ENCODE data around the gene SLCO3A1. TPM values are rescaled to one million over a fixed set of nuclear protein-coding genes. Genes with fewer than 3 reads are reported as not detected.

SLCO3A1 gene
- total RNA-seq, 4 donors from 2014 or later, result 4.4 to 66.2 (median 5.1) TPM

DNA sequence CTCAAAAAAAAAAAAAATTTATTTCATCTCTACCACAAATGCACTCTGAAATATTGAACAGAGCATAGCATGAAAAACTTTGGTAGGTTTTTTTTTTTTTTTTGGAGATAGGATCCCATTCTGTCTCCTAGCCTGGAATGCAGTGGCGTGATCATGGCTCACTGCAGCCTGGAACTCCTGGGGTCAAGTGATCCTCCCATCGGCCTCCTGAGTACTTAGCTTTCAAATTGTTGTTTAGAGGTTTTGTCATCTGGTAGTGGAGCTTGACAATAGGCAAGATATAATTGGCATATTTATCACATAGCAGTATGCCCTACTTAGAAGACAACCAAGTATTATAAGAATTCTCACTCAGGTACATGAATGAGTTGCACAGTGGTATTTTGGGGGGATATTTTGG lies 306.0 kb downstream of the SLCO3A1 start:
- WGBS, 2 donors (ENCODE audit: low coverage in 1 of 2), result 95 to 100% methylated on average over 1 to 2 of the region's 2 CpGs
- in situ Hi-C loops (cut with MboI; ENCODE audit: low pct_ligation_motif_present in 1 of 4, low pct_unique_long_range_greater_than_20kb in 1 of 4, low sequenced_read_pairs in 3 of 4), result no loop called here

GRCh38 chr15:92159906-92160841 lies 306.7 kb downstream of the SLCO3A1 start:
- in situ Hi-C loops (cut with MboI; ENCODE audit: low pct_ligation_motif_present in 1 of 4, low pct_unique_long_range_greater_than_20kb in 1 of 4, low sequenced_read_pairs in 3 of 4), result no loop called here
- no peaks in the 10 kb centered on the region for H3K27me3 ChIP-seq
- DNase-seq, result no peak
- no peak overlapping the region for H3K27ac ChIP-seq
- H3K9me3 ChIP-seq, result no peaks in the 10 kb centered on the region
- intact Hi-C loops (cut with DNase I; ENCODE audit: low total_unique reads), result no loop called here
- 82 to 90% methylated on average over 2 to 15 of the region's 15 CpGs for WGBS, 2 donors (ENCODE audit: low coverage in 1 of 2)
- H3K4me1 ChIP-seq, result peaks cover 0 to 16% (median 3%) of the 10 kb centered on the region in 4 donors
- no peaks in the 10 kb centered on the region for H3K36me3 ChIP-seq
- H3K4me3 ChIP-seq, result no peak overlapping the region
- TF ChIP-seq POLR2A (IDR thresholded peaks at IDR 0.05) (no peak), POLR2AphosphoS5 (IDR thresholded peaks at IDR 0.05) (no peak), CTCF (IDR thresholded peaks at IDR 0.05) (no peak)

More for the DNA sequence above, 306.0 kb downstream of the SLCO3A1 start:
- Histone ChIP-seq H3K36me3 (no peaks in the 10 kb centered on the region), H3K9me3 (no peaks in the 10 kb centered on the region), H3K4me3 (no peak overlapping the region), H3K27me3 (no peaks in the 10 kb centered on the region), H3K27ac (no peak overlapping the region), H3K4me1 (peaks cover 0 to 11% (median under 1%) of the 10 kb centered on the region in 4 donors)
- TF ChIP-seq POLR2AphosphoS5 (IDR thresholded peaks at IDR 0.05) (no peak), EP300 (IDR thresholded peaks at IDR 0.05; ENCODE audit: low read depth) (no peak), CTCF (IDR thresholded peaks at IDR 0.05) (no peak), POLR2A (IDR thresholded peaks at IDR 0.05) (no peak)
- no peak for DNase-seq
- intact Hi-C loops (cut with DNase I; ENCODE audit: low total_unique reads), result no loop called here

GRCh38 chr15:92161039-92161670 lies 307.6 kb downstream of the SLCO3A1 start:
- Histone ChIP-seq H3K4me1 (peaks cover 0 to 25% (median 4%) of the 10 kb centered on the region in 4 donors), H3K27ac (no peak overlapping the region), H3K4me3 (no peak overlapping the region), H3K9me3 (no peaks in the 10 kb centered on the region), H3K27me3 (no peaks in the 10 kb centered on the region), H3K36me3 (no peaks in the 10 kb centered on the region)
- in situ Hi-C loops (cut with MboI; ENCODE audit: low pct_ligation_motif_present in 1 of 4, low pct_unique_long_range_greater_than_20kb in 1 of 4, low sequenced_read_pairs in 3 of 4) (no loop called here), intact Hi-C loops (cut with DNase I; ENCODE audit: low total_unique reads) (no loop called here)
- no peak for TF ChIP-seq EP300 (IDR thresholded peaks at IDR 0.05; ENCODE audit: low read depth)
- no peak for TF ChIP-seq POLR2A (IDR thresholded peaks at IDR 0.05)
- no peak for TF ChIP-seq CTCF (IDR thresholded peaks at IDR 0.05)
- no peak for TF ChIP-seq POLR2AphosphoS5 (IDR thresholded peaks at IDR 0.05)
- 85 to 86% methylated on average over 4 to 6 of the region's 6 CpGs for WGBS, 2 donors (ENCODE audit: low coverage in 1 of 2)
- no peak for DNase-seq

GRCh38 chr15:92162657-92163056 lies 309.1 kb downstream of the SLCO3A1 start:
- intact Hi-C loops (cut with DNase I; ENCODE audit: low total_unique reads), result no loop called here
- in situ Hi-C loops (cut with MboI; ENCODE audit: low pct_ligation_motif_present in 1 of 4, low pct_unique_long_range_greater_than_20kb in 1 of 4, low sequenced_read_pairs in 3 of 4), result no loop called here
- 87 to 93% methylated on average over 3 to 17 of the region's 17 CpGs for WGBS, 2 donors (ENCODE audit: low coverage in 1 of 2)
- peaks cover 0 to 40% (median 11%) of the 10 kb centered on the region in 4 donors for H3K4me1 ChIP-seq
- DNase-seq, result no peak
- TF ChIP-seq POLR2A (IDR thresholded peaks at IDR 0.05) (no peak), EP300 (IDR thresholded peaks at IDR 0.05; ENCODE audit: low read depth) (no peak), POLR2AphosphoS5 (IDR thresholded peaks at IDR 0.05) (no peak), CTCF (IDR thresholded peaks at IDR 0.05) (no peak)
- H3K4me3 ChIP-seq, result no peak overlapping the region
- no peak overlapping the region for H3K27ac ChIP-seq
- H3K27me3 ChIP-seq, result no peaks in the 10 kb centered on the region
- no peaks in the 10 kb centered on the region for H3K9me3 ChIP-seq
- no peaks in the 10 kb centered on the region for H3K36me3 ChIP-seq

All from transverse colon (tissue), 4 donors.